MG63 (cell line): ENCODE data around the gene WWP2. TPM values are rescaled to one million over a fixed set of nuclear protein-coding genes. Genes with fewer than 3 reads are reported as not detected.
"Not testable (repeated sequence)": the region's sequence is repeated elsewhere in the genome, so short reads cannot be mapped to it uniquely, and the experiment has no call there.

Source experiments
- DNase-seq: peaks from one replicate; pipeline ENCODE4 v3.0.0-alpha.2; 2020
- H3K27me3 ChIP-seq: fragments of 250-450 bp; sonication (Bioruptor Pico); 2 replicates; pipeline ENCODE4 v1.5.1; 2020; ENCODE audit warnings: mild to moderate bottlenecking, moderate library complexity
- H3K36me3 ChIP-seq: fragments of 250-450 bp; sonication (Bioruptor Pico); 2 replicates; pipeline ENCODE4 v1.5.1; 2020; ENCODE audit warnings: mild to moderate bottlenecking, moderate library complexity
- H3K4me3 ChIP-seq: fragments of 250-450 bp; sonication (Bioruptor Pico); 2 replicates; pipeline ENCODE4 v1.5.1; 2020; ENCODE audit warnings: mild to moderate bottlenecking, moderate library complexity
- H3K9me3 ChIP-seq: fragments of 250-450 bp; sonication (Bioruptor Pico); 2 replicates; pipeline ENCODE4 v1.5.1; 2020; ENCODE audit warnings: mild to moderate bottlenecking, moderate library complexity
- total RNA-seq: library from RNA; depleted of rRNA; stranded (reverse); fragments of >200 nt; shearing (Covaris generic); gene quantifications from 2 replicates; pipeline ENCODE4 v1.2.3, GENCODE V29; 2014; ENCODE audit warnings: low replicate concordance

WWP2 gene
- total RNA-seq, 1 experiment from 2014 or later: 15.5 TPM

- no peak overlapping the region for H3K4me3 ChIP-seq
- H3K36me3 ChIP-seq: no peaks in the 10 kb centered on the region
- no peaks in the 10 kb centered on the region for H3K27me3 ChIP-seq
- no peak for DNase-seq
- H3K9me3 ChIP-seq: no peaks in the 10 kb centered on the region
Observed at GRCh38 chr16:69771651-69771967, 9.5 kb downstream of the WWP2 start.

GRCh38 chr16:69773260-69773947 is 11.3 kb downstream of the WWP2 start:
- Histone ChIP-seq H3K27me3 (no peaks in the 10 kb centered on the region), H3K9me3 (no peaks in the 10 kb centered on the region), H3K4me3 (no peak overlapping the region), H3K36me3 (no peaks in the 10 kb centered on the region)
- no peak for DNase-seq

- DNase-seq: no peak
- H3K9me3 ChIP-seq: no peaks in the 10 kb centered on the region
- no peak overlapping the region for H3K4me3 ChIP-seq
- H3K36me3 ChIP-seq: no peaks in the 10 kb centered on the region
- no peaks in the 10 kb centered on the region for H3K27me3 ChIP-seq
Observed at GRCh38 chr16:69775563-69775962, 13.4 kb downstream of the WWP2 start.

- H3K36me3 ChIP-seq: no peaks in the 10 kb centered on the region
- no peak for DNase-seq
- H3K4me3 ChIP-seq: no peak overlapping the region
- H3K27me3 ChIP-seq: no peaks in the 10 kb centered on the region
- H3K9me3 ChIP-seq: no peaks in the 10 kb centered on the region
Observed at GRCh38 chr16:69779724-69780123, 17.6 kb downstream of the WWP2 start.

GRCh38 chr16:69781118-69781517 is 19.0 kb downstream of the WWP2 start:
- no peaks in the 10 kb centered on the region for H3K9me3 ChIP-seq
- H3K27me3 ChIP-seq: no peaks in the 10 kb centered on the region

GRCh38 chr16:69784586-69784985 is 22.5 kb downstream of the WWP2 start:
- Histone ChIP-seq H3K27me3 (no peaks in the 10 kb centered on the region), H3K4me3 (no peak overlapping the region), H3K9me3 (no peaks in the 10 kb centered on the region)

More at GRCh38 chr16:69781118-69781517, 19.0 kb downstream of the WWP2 start:
- H3K36me3 ChIP-seq: no peaks in the 10 kb centered on the region
- DNase-seq: no peak
- H3K4me3 ChIP-seq: no peak overlapping the region

GRCh38 chr16:69787883-69788282 is 25.8 kb downstream of the WWP2 start:
- H3K4me3 ChIP-seq: no peak overlapping the region
- H3K9me3 ChIP-seq: no peaks in the 10 kb centered on the region
- DNase-seq: no peak
- H3K27me3 ChIP-seq: no peaks in the 10 kb centered on the region
- no peaks in the 10 kb centered on the region for H3K36me3 ChIP-seq

More at GRCh38 chr16:69784586-69784985, 22.5 kb downstream of the WWP2 start:
- DNase-seq: no peak
- no peaks in the 10 kb centered on the region for H3K36me3 ChIP-seq

GRCh38 chr16:69791391-69791847 is 29.3 kb downstream of the WWP2 start:
- H3K27me3 ChIP-seq, H3K36me3 ChIP-seq, H3K4me3 ChIP-seq, H3K9me3 ChIP-seq, DNase-seq: not testable (repeated sequence)

GRCh38 chr16:69793526-69793925 is 31.4 kb downstream of the WWP2 start:
- DNase-seq: no peak
- Histone ChIP-seq H3K36me3 (no peaks in the 10 kb centered on the region), H3K4me3 (no peak overlapping the region), H3K9me3 (no peaks in the 10 kb centered on the region), H3K27me3 (no peaks in the 10 kb centered on the region)

- DNase-seq: no peak
- Histone ChIP-seq H3K36me3 (no peaks in the 10 kb centered on the region), H3K9me3 (no peaks in the 10 kb centered on the region), H3K27me3 (no peaks in the 10 kb centered on the region), H3K4me3 (no peak overlapping the region)
Observed at GRCh38 chr16:69794486-69794885, 32.4 kb downstream of the WWP2 start.

GRCh38 chr16:69796285-69797118 is 34.4 kb downstream of the WWP2 start:
- Histone ChIP-seq H3K27me3 (no peaks in the 10 kb centered on the region), H3K36me3 (no peaks in the 10 kb centered on the region), H3K4me3 (no peak overlapping the region), H3K9me3 (no peaks in the 10 kb centered on the region)
- no peak for DNase-seq

- no peak for DNase-seq
- Histone ChIP-seq H3K27me3 (no peaks in the 10 kb centered on the region), H3K4me3 (no peak overlapping the region), H3K36me3 (no peaks in the 10 kb centered on the region), H3K9me3 (no peaks in the 10 kb centered on the region)
Observed at GRCh38 chr16:69798466-69798865, 36.3 kb downstream of the WWP2 start.

- Histone ChIP-seq H3K4me3 (no peak overlapping the region), H3K27me3 (no peaks in the 10 kb centered on the region), H3K36me3 (no peaks in the 10 kb centered on the region), H3K9me3 (no peaks in the 10 kb centered on the region)
- DNase-seq: no peak
Observed at GRCh38 chr16:69799611-69800031, 37.5 kb downstream of the WWP2 start.

GRCh38 chr16:69804297-69804696 is 42.2 kb downstream of the WWP2 start:
- Histone ChIP-seq H3K9me3 (no peaks in the 10 kb centered on the region), H3K27me3 (no peaks in the 10 kb centered on the region), H3K36me3 (no peaks in the 10 kb centered on the region), H3K4me3 (no peak overlapping the region)
- DNase-seq: no peak

GRCh38 chr16:69806776-69807175 is 44.6 kb downstream of the WWP2 start:
- not testable (repeated sequence) for H3K27me3 ChIP-seq, H3K9me3 ChIP-seq, H3K36me3 ChIP-seq, DNase-seq, H3K4me3 ChIP-seq

GRCh38 chr16:69812688-69813014 is 50.5 kb downstream of the WWP2 start:
- no peaks in the 10 kb centered on the region for H3K27me3 ChIP-seq
- H3K4me3 ChIP-seq: no peak overlapping the region
- no peak for DNase-seq
- no peaks in the 10 kb centered on the region for H3K36me3 ChIP-seq
- H3K9me3 ChIP-seq: no peaks in the 10 kb centered on the region

GRCh38 chr16:69814078-69814477 is 51.9 kb downstream of the WWP2 start:
- Histone ChIP-seq H3K4me3 (no peak overlapping the region), H3K27me3 (no peaks in the 10 kb centered on the region), H3K9me3 (no peaks in the 10 kb centered on the region), H3K36me3 (no peaks in the 10 kb centered on the region)
- DNase-seq: no peak

- Histone ChIP-seq H3K27me3 (no peaks in the 10 kb centered on the region), H3K36me3 (no peaks in the 10 kb centered on the region), H3K9me3 (no peaks in the 10 kb centered on the region), H3K4me3 (no peak overlapping the region)
- DNase-seq: no peak
Observed at GRCh38 chr16:69814561-69814960, 52.4 kb downstream of the WWP2 start.
